Measurements from ENCODE around the gene SLC6A6.

Gene SLC6A6

DNA sequence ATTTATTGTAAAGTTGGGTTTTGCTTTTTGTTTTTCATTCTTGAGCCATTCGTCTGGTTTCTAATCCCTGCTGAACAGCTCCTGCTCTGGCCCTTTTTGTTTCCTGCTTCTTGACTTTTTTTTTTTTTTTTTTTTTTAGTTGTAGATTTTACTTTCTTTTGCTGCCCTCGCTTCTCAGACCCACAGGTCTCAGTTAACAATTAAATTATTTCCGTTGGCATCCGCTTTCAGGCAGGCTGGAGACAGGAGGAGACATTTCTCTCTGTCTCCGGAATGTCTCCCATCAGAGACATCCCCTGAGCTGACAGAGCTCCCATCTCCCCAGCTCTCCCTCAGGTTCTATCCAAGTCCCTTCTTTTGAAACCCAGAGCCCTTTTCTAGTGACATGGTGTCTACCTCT, 68.6 kb downstream of the SLC6A6 start:
- Histone ChIP-seq H3K36me3 (ENCODE audit: control insufficient read depth in 1 of 2, insufficient read depth in 2 of 2, low read depth in 1 of 2, low read length in 2 of 2) (peaks cover 71 to 76% of the 10 kb centered on the region in 2 experiments), H2BK120ac (ENCODE audit: low read depth, low read length) (no peak overlapping the region), H4K91ac (ENCODE audit: low read length) (no peak overlapping the region), H2BK12ac (ENCODE audit: low read length in 2 of 2) (no peak overlapping the region), H2BK15ac (ENCODE audit: low read depth, poor library complexity, severe bottlenecking) (no peak overlapping the region), H3K18ac (ENCODE audit: low read depth in 1 of 2, low read length in 2 of 2) (no peak overlapping the region), H4K8ac (ENCODE audit: low read length) (no peak overlapping the region), H3K27me3 (ENCODE audit: control insufficient read depth in 1 of 2, insufficient read depth in 1 of 2, low read length in 2 of 2) (no peaks in the 10 kb centered on the region), H2AK5ac (ENCODE audit: low read length, severe bottlenecking) (peak overlapping the region; percentile 77), H2BK5ac (ENCODE audit: low read depth, low read length, poor library complexity, severe bottlenecking) (no peak overlapping the region), H3K27ac (ENCODE audit: low read length, poor library complexity, severe bottlenecking) (peak overlapping the region; percentile 92), H3K23ac (ENCODE audit: low read length in 2 of 2) (no peak overlapping the region), H3K4me1 (ENCODE audit: control insufficient read depth, insufficient read depth, low read depth, low read length) (peaks cover 49% of the 10 kb centered on the region), H2AFZ (ENCODE audit: low read depth, low read length) (no peak overlapping the region), H3K4me2 (ENCODE audit: low read length, poor library complexity, severe bottlenecking) (no peak overlapping the region), H3K79me1 (replicated peaks; ENCODE audit: low read length, poor library complexity, severe bottlenecking) (peaks cover 14% of the 10 kb centered on the region), H3K14ac (ENCODE audit: low read length in 2 of 2) (no peak overlapping the region), H3K9ac (ENCODE audit: low read length) (no peak overlapping the region), H3K4ac (ENCODE audit: low read depth in 1 of 2, low read length in 2 of 2) (no peak overlapping the region), H3K9me3 (ENCODE audit: control insufficient read depth, low read length) (no peaks in the 10 kb centered on the region), H3K4me3 (ENCODE audit: insufficient read depth in 1 of 2, low read depth in 1 of 2, low read length in 2 of 2) (no peak overlapping the region)
- WGBS, result 94% methylated on average over 5 of the region's 5 CpGs
- DNase-seq, result no peak

DNA sequence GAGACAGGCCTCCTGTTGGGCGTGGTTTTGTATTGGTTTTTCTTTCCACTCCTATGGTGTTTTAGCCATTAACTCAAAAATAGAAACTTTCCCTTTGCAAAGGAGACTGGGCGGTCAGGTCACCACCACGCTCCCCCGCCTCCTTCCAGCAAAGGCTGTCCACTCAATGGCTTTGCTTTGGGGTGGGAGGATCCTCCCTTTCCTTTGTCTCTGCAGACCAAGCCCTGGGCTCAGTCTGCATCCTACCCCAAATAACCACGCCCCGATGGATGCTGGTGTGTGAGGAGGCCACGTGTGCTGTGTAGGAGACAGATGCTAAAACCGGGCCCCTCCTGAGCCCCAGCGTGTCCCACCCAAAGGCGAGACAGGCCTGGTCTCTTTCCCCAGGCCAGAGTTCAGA, 69.3 kb downstream of the SLC6A6 start:
- peak overlapping the region in 1 of 2 experiments; percentile 51 for H2BK12ac ChIP-seq (ENCODE audit: low read length in 2 of 2)
- H3K18ac ChIP-seq (ENCODE audit: low read depth in 1 of 2, low read length in 2 of 2), result peak overlapping the region in 1 of 2 experiments; percentile 45
- H2AFZ ChIP-seq (ENCODE audit: low read depth, low read length), result no peak overlapping the region
- H3K9me3 ChIP-seq (ENCODE audit: control insufficient read depth, low read length), result no peaks in the 10 kb centered on the region
- no peak for DNase-seq
- H3K36me3 ChIP-seq (ENCODE audit: control insufficient read depth in 1 of 2, insufficient read depth in 2 of 2, low read depth in 1 of 2, low read length in 2 of 2), result peaks cover 72 to 76% of the 10 kb centered on the region in 2 experiments
- H3K4me1 ChIP-seq (ENCODE audit: control insufficient read depth, insufficient read depth, low read depth, low read length), result peaks cover 45% of the 10 kb centered on the region
- peak overlapping the region; percentile 92 for H3K27ac ChIP-seq (ENCODE audit: low read length, poor library complexity, severe bottlenecking)
- H2BK5ac ChIP-seq (ENCODE audit: low read depth, low read length, poor library complexity, severe bottlenecking), result no peak overlapping the region
- H2BK15ac ChIP-seq (ENCODE audit: low read depth, poor library complexity, severe bottlenecking), result peak overlapping the region; percentile 7
- peak overlapping the region; percentile 77 for H2AK5ac ChIP-seq (ENCODE audit: low read length, severe bottlenecking)
- H3K79me1 ChIP-seq (replicated peaks; ENCODE audit: low read length, poor library complexity, severe bottlenecking), result peaks cover 17% of the 10 kb centered on the region
- no peak overlapping the region for H3K4me3 ChIP-seq (ENCODE audit: insufficient read depth in 1 of 2, low read depth in 1 of 2, low read length in 2 of 2)
- H3K23ac ChIP-seq (ENCODE audit: low read length in 2 of 2), result peak overlapping the region in 1 of 2 experiments; percentile 46
- H4K91ac ChIP-seq (ENCODE audit: low read length), result peak overlapping the region; percentile 52
- no peak overlapping the region for H2BK120ac ChIP-seq (ENCODE audit: low read depth, low read length)
- H3K4me2 ChIP-seq (ENCODE audit: low read length, poor library complexity, severe bottlenecking), result no peak overlapping the region
- H3K9ac ChIP-seq (ENCODE audit: low read length), result no peak overlapping the region
- no peaks in the 10 kb centered on the region for H3K27me3 ChIP-seq (ENCODE audit: control insufficient read depth in 1 of 2, insufficient read depth in 1 of 2, low read length in 2 of 2)
- H4K8ac ChIP-seq (ENCODE audit: low read length), result peak overlapping the region; percentile 35
- WGBS, result 92% methylated on average over 10 of the region's 10 CpGs
- no peak overlapping the region for H3K4ac ChIP-seq (ENCODE audit: low read depth in 1 of 2, low read length in 2 of 2)
- peak overlapping the region in 1 of 2 experiments; percentile 45 for H3K14ac ChIP-seq (ENCODE audit: low read length in 2 of 2)

DNA sequence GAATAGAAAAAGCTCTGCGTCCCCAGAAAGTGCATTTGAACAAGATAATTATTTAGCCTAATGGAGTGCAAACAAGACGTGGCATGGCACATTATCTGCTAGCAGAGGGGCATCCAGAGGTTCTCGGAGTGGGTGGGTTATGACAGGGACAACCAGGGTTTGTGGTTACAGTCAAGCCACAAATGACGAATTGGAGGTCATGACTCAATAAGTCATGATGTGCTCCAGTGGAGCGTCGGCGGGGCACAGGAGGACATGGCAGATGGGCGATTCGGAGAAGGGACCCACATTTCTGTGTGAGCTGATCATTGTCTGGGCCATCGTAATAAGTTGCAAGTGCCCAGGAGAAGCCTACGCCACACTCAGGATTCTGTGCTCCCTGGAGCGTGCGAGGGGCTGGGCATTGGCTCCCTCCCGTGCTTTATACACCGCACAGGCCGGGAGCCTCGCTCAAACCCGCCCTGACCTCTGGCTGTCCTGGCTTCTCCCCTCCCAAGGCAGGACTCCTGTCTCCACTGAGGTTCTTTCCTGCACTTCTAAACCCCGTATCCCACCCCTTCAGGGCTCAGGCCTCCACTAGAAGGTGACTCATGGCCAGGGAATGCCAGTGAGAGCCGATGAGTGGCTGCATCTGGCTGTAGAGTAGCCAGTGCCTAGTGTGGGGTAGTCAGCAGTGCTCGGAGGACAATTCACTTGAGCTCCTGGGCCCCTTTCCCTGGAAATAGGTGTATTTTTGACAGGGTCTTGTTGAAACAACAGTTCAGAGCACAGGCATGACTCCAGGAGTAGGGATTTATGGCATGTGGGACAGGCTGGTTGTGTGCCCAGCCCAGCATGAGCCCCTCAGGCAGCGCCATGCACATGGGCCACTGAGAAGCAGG, 70.3 kb downstream of the SLC6A6 start:
- peak overlapping the region; percentile 44 for H2BK15ac ChIP-seq (ENCODE audit: low read depth, poor library complexity, severe bottlenecking)
- H3K4me1 ChIP-seq (ENCODE audit: control insufficient read depth, insufficient read depth, low read depth, low read length), result peaks cover 51% of the 10 kb centered on the region
- H3K9me3 ChIP-seq (ENCODE audit: control insufficient read depth, low read length), result no peaks in the 10 kb centered on the region
- H2BK120ac ChIP-seq (ENCODE audit: low read depth, low read length), result no peak overlapping the region
- H3K4me3 ChIP-seq (ENCODE audit: insufficient read depth in 1 of 2, low read depth in 1 of 2, low read length in 2 of 2), result no peak overlapping the region
- H3K4ac ChIP-seq (ENCODE audit: low read depth in 1 of 2, low read length in 2 of 2), result peak overlapping the region; percentile 4 to 24
- no peak overlapping the region for H3K23ac ChIP-seq (ENCODE audit: low read length in 2 of 2)
- peak overlapping the region; percentile 58 to 80 for H3K18ac ChIP-seq (ENCODE audit: low read depth in 1 of 2, low read length in 2 of 2)
- H2BK12ac ChIP-seq (ENCODE audit: low read length in 2 of 2), result peak overlapping the region; percentile 34 to 47
- peaks cover 72 to 76% of the 10 kb centered on the region in 2 experiments for H3K36me3 ChIP-seq (ENCODE audit: control insufficient read depth in 1 of 2, insufficient read depth in 2 of 2, low read depth in 1 of 2, low read length in 2 of 2)
- no peak overlapping the region for H3K4me2 ChIP-seq (ENCODE audit: low read length, poor library complexity, severe bottlenecking)
- H3K9ac ChIP-seq (ENCODE audit: low read length), result peak overlapping the region; percentile 36
- H4K8ac ChIP-seq (ENCODE audit: low read length), result peak overlapping the region; percentile 78
- H3K27ac ChIP-seq (ENCODE audit: low read length, poor library complexity, severe bottlenecking), result peak overlapping the region; percentile 92
- WGBS, result 15% methylated on average over 20 of the region's 22 CpGs
- H4K91ac ChIP-seq (ENCODE audit: low read length), result peak overlapping the region; percentile 70
- H2AFZ ChIP-seq (ENCODE audit: low read depth, low read length), result no peak overlapping the region
- H3K14ac ChIP-seq (ENCODE audit: low read length in 2 of 2), result peak overlapping the region in 1 of 2 experiments; percentile 2
- peaks cover 23% of the 10 kb centered on the region for H3K79me1 ChIP-seq (replicated peaks; ENCODE audit: low read length, poor library complexity, severe bottlenecking)
- H2AK5ac ChIP-seq (ENCODE audit: low read length, severe bottlenecking), result peak overlapping the region; percentile 77
- no peaks in the 10 kb centered on the region for H3K27me3 ChIP-seq (ENCODE audit: control insufficient read depth in 1 of 2, insufficient read depth in 1 of 2, low read length in 2 of 2)
- peak; percentile 95 for DNase-seq
- peak overlapping the region; percentile 75 for H2BK5ac ChIP-seq (ENCODE audit: low read depth, low read length, poor library complexity, severe bottlenecking)

DNA sequence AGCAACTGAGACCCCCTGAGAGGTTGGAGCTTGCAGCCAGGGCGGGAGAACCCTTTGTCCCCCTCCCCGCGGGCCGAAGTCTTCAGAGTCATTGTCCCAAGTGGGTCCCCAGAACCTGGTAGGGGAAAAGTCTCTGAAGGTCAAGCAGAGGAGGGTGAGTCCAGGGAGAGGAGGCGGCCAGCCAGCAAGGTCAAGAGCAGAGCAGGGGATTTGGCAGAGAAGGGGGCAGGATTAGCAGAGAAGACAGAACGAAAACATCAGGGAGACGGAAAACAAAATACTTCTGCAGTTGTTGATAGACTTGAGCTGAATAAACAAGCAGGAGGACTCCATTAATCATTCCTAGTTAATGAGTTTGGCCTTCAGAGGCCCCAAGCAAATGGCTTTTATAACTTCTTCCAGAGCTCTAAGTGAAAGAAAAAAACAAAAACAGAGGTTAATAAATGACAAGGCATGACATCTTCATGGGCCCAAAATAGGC, 71.0 kb downstream of the SLC6A6 start:
- 90% methylated on average over 5 of the region's 7 CpGs for WGBS
- Histone ChIP-seq H4K91ac (ENCODE audit: low read length) (peak overlapping the region; percentile 57), H3K4me1 (ENCODE audit: control insufficient read depth, insufficient read depth, low read depth, low read length) (peaks cover 51% of the 10 kb centered on the region), H2AFZ (ENCODE audit: low read depth, low read length) (no peak overlapping the region), H2BK12ac (ENCODE audit: low read length in 2 of 2) (no peak overlapping the region), H4K8ac (ENCODE audit: low read length) (no peak overlapping the region), H3K36me3 (ENCODE audit: control insufficient read depth in 1 of 2, insufficient read depth in 2 of 2, low read depth in 1 of 2, low read length in 2 of 2) (peaks cover 74 to 75% of the 10 kb centered on the region in 2 experiments), H2BK15ac (ENCODE audit: low read depth, poor library complexity, severe bottlenecking) (peak overlapping the region; percentile 41), H3K4me2 (ENCODE audit: low read length, poor library complexity, severe bottlenecking) (no peak overlapping the region), H3K79me1 (replicated peaks; ENCODE audit: low read length, poor library complexity, severe bottlenecking) (peaks cover 24% of the 10 kb centered on the region), H2BK120ac (ENCODE audit: low read depth, low read length) (no peak overlapping the region), H3K4me3 (ENCODE audit: insufficient read depth in 1 of 2, low read depth in 1 of 2, low read length in 2 of 2) (no peak overlapping the region), H3K9ac (ENCODE audit: low read length) (peak overlapping the region; percentile 36), H3K27ac (ENCODE audit: low read length, poor library complexity, severe bottlenecking) (peak overlapping the region; percentile 92), H2AK5ac (ENCODE audit: low read length, severe bottlenecking) (peak overlapping the region; percentile 34), H3K14ac (ENCODE audit: low read length in 2 of 2) (peak overlapping the region in 1 of 2 experiments; percentile 2), H2BK5ac (ENCODE audit: low read depth, low read length, poor library complexity, severe bottlenecking) (peak overlapping the region; percentile 63), H3K23ac (ENCODE audit: low read length in 2 of 2) (no peak overlapping the region), H3K4ac (ENCODE audit: low read depth in 1 of 2, low read length in 2 of 2) (no peak overlapping the region), H3K18ac (ENCODE audit: low read depth in 1 of 2, low read length in 2 of 2) (peak overlapping the region; percentile 29 to 80), H3K27me3 (ENCODE audit: control insufficient read depth in 1 of 2, insufficient read depth in 1 of 2, low read length in 2 of 2) (no peaks in the 10 kb centered on the region), H3K9me3 (ENCODE audit: control insufficient read depth, low read length) (no peaks in the 10 kb centered on the region)
- peak; percentile 63 for DNase-seq
